Caco-2 (cell line): ENCODE results near the gene SELENOS. TPM values are rescaled to one million over a fixed set of nuclear protein-coding genes. Genes with fewer than 3 reads are reported as not detected.

ENCODE experiments used
- Bru-seq: library from RNA; stranded (reverse); fragments of 400-500 nt; gene quantifications from one replicate; lab custom pipeline; 2021; lab: Mats Ljungman, UMichigan
- BruChase-seq, 2 experiments: library from RNA; stranded (reverse); fragments of 400-500 nt; gene quantifications; one replicate each; lab custom pipeline; 2021; lab: Mats Ljungman, UMichigan
- BruUV-seq: library from RNA; stranded (reverse); fragments of 400-500 nt; replicated peaks from 2 replicates; lab custom pipeline; 2021; lab: Mats Ljungman, UMichigan
- CTCF ChIA-PET: fragments of 300-600 bp; sonication (Branson Sonifier 250); formaldehyde crosslinking; loops from one replicate; lab custom pipeline; 2022; ENCODE audit warnings: antibody characterized with exemption; lab: Charles Lee
- POLR2A ChIA-PET: fragments of 300-600 bp; sonication (Branson Sonifier 250); formaldehyde crosslinking; loops from one replicate; lab custom pipeline; 2022; ENCODE audit warnings: antibody characterized with exemption; lab: Charles Lee
- DNase-seq, 2 experiments: peaks; one replicate each; pipeline versions ENCODE4 v3.0.0 to v3.0.0-alpha.2; 2020 to 2022
- H3K27me3 ChIP-seq: replicated peaks from 2 replicates; pipeline ENCODE4 v1.6.0; 2011; ENCODE audit warnings: low read length; ENCODE audit not compliant: control insufficient read depth, insufficient read depth
- H3K36me3 ChIP-seq: 2 replicates; pipeline ENCODE4 v1.5.1; 2011; ENCODE audit warnings: low read length; ENCODE audit not compliant: control insufficient read depth, insufficient read depth
- H3K4me1 ChIP-seq: fragments of 250-450 bp; sonication (Bioruptor Pico); 2 replicates; pipeline ENCODE4 v1.5.1; 2020; ENCODE audit warnings: mild to moderate bottlenecking
- H3K4me3 ChIP-seq: 2 replicates; pipeline ENCODE4 v1.5.1; 2011; ENCODE audit warnings: low read depth, mild to moderate bottlenecking, control low read depth, low read length
- H3K9me3 ChIP-seq: fragments of 250-450 bp; sonication (Bioruptor Pico); 2 replicates; pipeline ENCODE4 v1.5.1; 2020; ENCODE audit warnings: mild to moderate bottlenecking, moderate library complexity
- H3K27ac Mint-ChIP-seq: one replicate; pipeline ENCODE4 v1.8.0; 2022; ENCODE audit warnings: mixed read lengths; ENCODE audit not compliant: unreplicated experiment
- H3K27me3 Mint-ChIP-seq: one replicate; pipeline ENCODE4 v1.8.0; 2022; ENCODE audit warnings: mixed read lengths; ENCODE audit not compliant: insufficient read depth, unreplicated experiment
- H3K36me3 Mint-ChIP-seq: one replicate; pipeline ENCODE4 v1.8.0; 2022; ENCODE audit warnings: mild to moderate bottlenecking, mixed read lengths; ENCODE audit not compliant: insufficient read depth, unreplicated experiment
- H3K4me1 Mint-ChIP-seq: one replicate; pipeline ENCODE4 v1.8.0; 2022; ENCODE audit warnings: low read depth, mixed read lengths; ENCODE audit not compliant: unreplicated experiment
- H3K4me3 Mint-ChIP-seq: one replicate; pipeline ENCODE4 v1.8.0; 2022; ENCODE audit warnings: mild to moderate bottlenecking, moderate library complexity, mixed read lengths; ENCODE audit not compliant: unreplicated experiment
- H3K9me3 Mint-ChIP-seq: one replicate; pipeline ENCODE4 v1.8.0; 2022; ENCODE audit warnings: mixed read lengths; ENCODE audit not compliant: unreplicated experiment
- CTCF ChIP-seq, 2 experiments: fragments of 200-600 bp in 1 of 2; IDR thresholded peaks; 1 replicate in 1 of 2; 2 replicates in 1 of 2; pipeline versions ENCODE4 v1.5.1 to v1.8.0; 2011 to 2022; ENCODE audit warnings: antibody characterized with exemption in 1 of 2, control low read depth in 1 of 2, inconsistent platforms in 1 of 2, low read depth in 1 of 2, low read length in 1 of 2, mild to moderate bottlenecking in 1 of 2, moderate library complexity in 1 of 2; ENCODE audit not compliant: insufficient read depth in 1 of 2, severe bottlenecking in 1 of 2, unreplicated experiment in 1 of 2
- intact Hi-C: fragments of 100-400 bp; cut with micrococcal nuclease; formaldehyde crosslinking; loops from one replicate; pipeline ENCODE4 v1.10.0; 2022; ENCODE audit not compliant: unreplicated experiment
- long read RNA-seq: library from polyadenylated mRNA; stranded (forward); transcript quantifications from one replicate; pipeline ENCODE4 v2.0.0, GENCODE V29; 2022
- total RNA-seq: library from RNA; stranded (reverse); gene quantifications from 2 replicates; pipeline ENCODE4 v1.2.3, GENCODE V29; 2022

SELENOS gene
- total RNA-seq (69.7 and 71.3 TPM in 2 replicates), Bru-seq, nascent RNA (percentile 91 among the genes with signal in this experiment), BruChase-seq, experiment 1, labeled RNA remaining after a 2-hour chase (percentile 92 among the genes with signal in this experiment), BruChase-seq, experiment 2, labeled RNA remaining after a 6-hour chase (percentile 96 among the genes with signal in this experiment)
- long read RNA-seq, transcript SELENOS-203 (6 exons, 1,188 nt), result major isoform, 268 of 304 reads
- long read RNA-seq, transcript SELENOS-201 (7 exons, 1,439 nt), result minor isoform, 19 of 304 reads
- long read RNA-seq, partial matches to known transcripts, result 6 of 304 reads
- long read RNA-seq, other reads (novel, unspliced or antisense), result 9 of 304 reads

GRCh38 chr15:101277038-101277822 is at the start of gene SELENOS:
SELENOS (minus strand) TSS chr15:101277485; CDS start chr15:101277417, 68 bp downstream.
- no peaks in the 10 kb centered on the region for H3K9me3 ChIP-seq
- H3K27ac Mint-ChIP-seq, result peak within 1 kb of the TSS; percentile 84
- ChIA-PET CTCF (interaction anchor here (1.8 kb wide), 1 partner anchor 12 kb away, joined by 5 read pairs; no protein-coding TSS in a partner anchor), POLR2A (no interaction called here)
- H3K4me1 ChIP-seq, result peaks cover 36% of the 10 kb centered on the region
- intact Hi-C loops, result no loop called here
- H3K36me3 ChIP-seq, result peaks cover 6% of the 10 kb centered on the region
- H3K4me1 Mint-ChIP-seq, result peaks cover 11% of the 10 kb centered on the region
- H3K4me3 ChIP-seq, result peak within 1 kb of the TSS; percentile 88
- H3K36me3 Mint-ChIP-seq, result peaks cover 72% of the 10 kb centered on the region
- no peaks in the 10 kb centered on the region for H3K9me3 Mint-ChIP-seq
- H3K27me3 ChIP-seq, result no peaks in the 10 kb centered on the region
- TF ChIP-seq CTCF (IDR thresholded peaks at IDR 0.05; ENCODE audit: insufficient read depth in 1 of 2, low read depth in 1 of 2, low read length in 1 of 2, severe bottlenecking in 1 of 2, unreplicated experiment in 1 of 2), result no peak
- BruUV-seq, result TSS peak; percentile 28
- DNase-seq, result peak; percentile 83 to 95
- H3K4me3 Mint-ChIP-seq, result peak within 1 kb of the TSS; percentile 90
- H3K27me3 Mint-ChIP-seq, result no peaks in the 10 kb centered on the region

- Mint-ChIP-seq H3K36me3 (peaks cover 15% of the 10 kb centered on the region), H3K4me1 (peaks cover 6% of the 10 kb centered on the region), H3K4me3 (no peak overlapping the region), H3K9me3 (no peaks in the 10 kb centered on the region), H3K27ac (no peak overlapping the region), H3K27me3 (no peaks in the 10 kb centered on the region)
- no peak for TF ChIP-seq CTCF (IDR thresholded peaks at IDR 0.05; ENCODE audit: insufficient read depth in 1 of 2, low read depth in 1 of 2, low read length in 1 of 2, severe bottlenecking in 1 of 2, unreplicated experiment in 1 of 2)
- Histone ChIP-seq H3K27me3 (no peaks in the 10 kb centered on the region; the same call in 1 of the 2 replicates), H3K9me3 (no peaks in the 10 kb centered on the region), H3K4me3 (no peak overlapping the region), H3K36me3 (no peaks in the 10 kb centered on the region; the same call in 1 of the 2 replicates), H3K4me1 (peaks cover 10% of the 10 kb centered on the region)
- no peak for DNase-seq
- no TSS peak for BruUV-seq
- ChIA-PET POLR2A (no interaction called here), CTCF (no interaction called here)
- intact Hi-C loops, result no loop called here
Measured at GRCh38 chr15:101326462-101327146, 49.3 kb upstream of the SELENOS start.

- TF ChIP-seq CTCF (IDR thresholded peaks at IDR 0.05; ENCODE audit: insufficient read depth in 1 of 2, low read depth in 1 of 2, low read length in 1 of 2, severe bottlenecking in 1 of 2, unreplicated experiment in 1 of 2), result no peak
- H3K4me1 Mint-ChIP-seq, result peaks cover 6% of the 10 kb centered on the region
- CTCF ChIA-PET, result no interaction called here
- BruUV-seq, result no TSS peak
- peaks cover 10% of the 10 kb centered on the region for H3K4me1 ChIP-seq
- H3K27me3 Mint-ChIP-seq, result no peaks in the 10 kb centered on the region
- intact Hi-C loops, result no loop called here
- H3K9me3 ChIP-seq, result no peaks in the 10 kb centered on the region
- no peak for DNase-seq
- H3K27me3 ChIP-seq, result no peaks in the 10 kb centered on the region; the same call in 1 of the 2 replicates
- no peaks in the 10 kb centered on the region for H3K9me3 Mint-ChIP-seq
- H3K27ac Mint-ChIP-seq, result no peak overlapping the region
- no peaks in the 10 kb centered on the region; the same call in 1 of the 2 replicates for H3K36me3 ChIP-seq
- POLR2A ChIA-PET, result no interaction called here
- peaks cover 16% of the 10 kb centered on the region for H3K36me3 Mint-ChIP-seq
- no peak overlapping the region for H3K4me3 ChIP-seq
- H3K4me3 Mint-ChIP-seq, result no peak overlapping the region
Measured at GRCh38 chr15:101326026-101326315, 48.7 kb upstream of the SELENOS start.
